ENCODE data around the gene SHPK.

GRCh38 chr17:3647251-3647650, 11.2 kb upstream of the SHPK start:
- no peak for TF ChIP-seq CTCF (conservative IDR thresholded peaks at IDR 0.05)
- TF ChIP-seq ZFX (IDR thresholded peaks at IDR 0.05), result no peak

Measured in C4-2B (cell line).